ENCODE measurements around the gene SH2D2A. TPM values are rescaled to one million over a fixed set of nuclear protein-coding genes. Genes with fewer than 3 reads are reported as not detected.

Gene SH2D2A
- total RNA-seq, 1 experiment from 2014 or later = 27.9 TPM

GRCh38 chr1:156795374-156795733 lies 21.3 kb downstream of the SH2D2A start:
- ChIA-PET CTCF (interaction anchor here (0.5 to 15.6 kb wide), 16 partner anchors 12 to 157 kb away, joined by 3 to 237 read pairs (median 8); partner anchors contain the start of genes INSRR, METTL25B, NTRK1 and PEAR1), POLR2A (interaction anchor here (1.1 kb wide), 1 partner anchor 11 kb away, joined by 3 read pairs; no protein-coding TSS in a partner anchor)

DNA sequence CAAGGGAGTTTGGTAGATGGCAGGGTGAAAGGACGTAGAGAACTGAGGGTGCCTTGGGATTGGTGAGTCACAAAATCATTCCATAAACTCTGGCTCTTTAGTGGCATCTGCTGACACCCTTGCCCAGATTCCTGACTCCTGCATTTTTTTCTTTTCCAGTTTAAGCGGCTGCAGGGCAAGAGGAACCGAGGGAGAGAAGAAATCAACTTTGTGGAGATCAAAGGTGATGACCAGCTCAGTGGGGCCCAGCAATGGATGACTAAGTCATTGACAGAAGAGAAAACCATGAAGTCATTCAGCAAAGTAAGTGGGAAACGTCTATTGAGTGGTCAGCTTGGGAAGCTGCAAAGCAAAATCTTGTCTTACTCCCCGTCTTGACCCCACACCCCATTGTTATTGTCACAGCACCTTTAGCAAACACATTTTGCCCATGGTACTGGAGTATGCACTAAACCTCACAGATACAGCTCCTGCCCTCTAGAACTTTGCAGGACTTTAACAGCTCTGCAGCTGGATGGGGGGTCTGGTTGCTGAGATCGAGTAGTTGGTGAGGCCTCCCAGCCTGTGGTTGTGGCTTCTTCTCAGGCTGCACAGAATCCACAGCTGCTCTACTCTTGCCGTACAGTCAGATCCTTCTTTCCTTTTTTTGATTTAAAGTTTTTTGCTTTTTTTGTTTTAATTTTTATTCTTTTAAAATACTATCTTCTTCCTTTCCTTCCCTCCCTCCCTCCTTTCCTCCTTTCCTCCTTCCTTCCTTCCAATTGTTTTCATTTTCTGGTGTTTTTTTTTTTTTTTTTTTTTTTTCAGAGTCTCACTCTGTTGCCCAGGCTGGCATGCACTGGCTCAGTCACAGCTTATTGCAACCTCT lies 21.9 kb downstream of the SH2D2A start:
- Mint-ChIP-seq H3K4me1 (ENCODE audit: insufficient read depth, unreplicated experiment) (no peaks in the 10 kb centered on the region), H3K9me3 (ENCODE audit: unreplicated experiment) (no peaks in the 10 kb centered on the region), H3K36me3 (ENCODE audit: insufficient read depth, unreplicated experiment) (peaks cover 93% of the 10 kb centered on the region), H3K27me3 (ENCODE audit: insufficient read depth, unreplicated experiment) (no peaks in the 10 kb centered on the region), H3K4me3 (ENCODE audit: unreplicated experiment) (no peak overlapping the region), H3K27ac (ENCODE audit: low read depth, unreplicated experiment) (no peak overlapping the region)
- ChIA-PET POLR2A (interaction anchor here (0.8 to 1.1 kb wide), 2 partner anchors 11 to 68 kb away, joined by 3 read pairs; no protein-coding TSS in a partner anchor), CTCF (interaction anchor here (0.5 to 15.6 kb wide), 16 partner anchors 11 to 1912 kb away, joined by 3 to 237 read pairs (median 4); partner anchors contain the start of genes INSRR, METTL25B, NTRK1 and PEAR1)
- no peak for DNase-seq (ENCODE audit: unreplicated experiment)
- intact Hi-C loops (cut with micrococcal nuclease) = no loop called here
- TF ChIP-seq, protein P1, sequence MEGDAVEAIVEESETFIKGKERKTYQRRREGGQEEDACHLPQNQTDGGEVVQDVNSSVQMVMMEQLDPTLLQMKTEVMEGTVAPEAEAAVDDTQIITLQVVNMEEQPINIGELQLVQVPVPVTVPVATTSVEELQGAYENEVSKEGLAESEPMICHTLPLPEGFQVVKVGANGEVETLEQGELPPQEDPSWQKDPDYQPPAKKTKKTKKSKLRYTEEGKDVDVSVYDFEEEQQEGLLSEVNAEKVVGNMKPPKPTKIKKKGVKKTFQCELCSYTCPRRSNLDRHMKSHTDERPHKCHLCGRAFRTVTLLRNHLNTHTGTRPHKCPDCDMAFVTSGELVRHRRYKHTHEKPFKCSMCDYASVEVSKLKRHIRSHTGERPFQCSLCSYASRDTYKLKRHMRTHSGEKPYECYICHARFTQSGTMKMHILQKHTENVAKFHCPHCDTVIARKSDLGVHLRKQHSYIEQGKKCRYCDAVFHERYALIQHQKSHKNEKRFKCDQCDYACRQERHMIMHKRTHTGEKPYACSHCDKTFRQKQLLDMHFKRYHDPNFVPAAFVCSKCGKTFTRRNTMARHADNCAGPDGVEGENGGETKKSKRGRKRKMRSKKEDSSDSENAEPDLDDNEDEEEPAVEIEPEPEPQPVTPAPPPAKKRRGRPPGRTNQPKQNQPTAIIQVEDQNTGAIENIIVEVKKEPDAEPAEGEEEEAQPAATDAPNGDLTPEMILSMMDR (IDR thresholded peaks at IDR 0.05; ENCODE audit: unreplicated experiment) = no peak
- no TSS peak for BruUV-seq (replicated peaks)

More at GRCh38 chr1:156795374-156795733, 21.3 kb downstream of the SH2D2A start:
- Mint-ChIP-seq H3K9me3 (ENCODE audit: unreplicated experiment) (no peaks in the 10 kb centered on the region), H3K36me3 (ENCODE audit: insufficient read depth, unreplicated experiment) (peaks cover 94% of the 10 kb centered on the region), H3K27ac (ENCODE audit: low read depth, unreplicated experiment) (no peak overlapping the region), H3K4me3 (ENCODE audit: unreplicated experiment) (no peak overlapping the region), H3K27me3 (ENCODE audit: insufficient read depth, unreplicated experiment) (no peaks in the 10 kb centered on the region), H3K4me1 (ENCODE audit: insufficient read depth, unreplicated experiment) (no peaks in the 10 kb centered on the region)
- TF ChIP-seq, protein P1 (IDR thresholded peaks at IDR 0.05; ENCODE audit: unreplicated experiment) = no peak
- DNase-seq (ENCODE audit: unreplicated experiment) = no peak
- intact Hi-C loops (cut with micrococcal nuclease) = no loop called here
- BruUV-seq (replicated peaks) = no TSS peak

GRCh38 chr1:156789621-156790318 lies 26.9 kb downstream of the SH2D2A start:
- ChIA-PET POLR2A (no interaction called here), CTCF (interaction anchor here (0.5 to 15.6 kb wide), 12 partner anchors 8 to 100 kb away, joined by 3 to 237 read pairs (median 4); partner anchors contain the start of genes PEAR1 and PRCC)
- intact Hi-C loops (cut with micrococcal nuclease) = no loop called here
- TF ChIP-seq, protein P1 (IDR thresholded peaks at IDR 0.05; ENCODE audit: unreplicated experiment) = no peak
- BruUV-seq (replicated peaks) = no TSS peak
- H3K27ac Mint-ChIP-seq (ENCODE audit: low read depth, unreplicated experiment) = no peak overlapping the region
- H3K9me3 Mint-ChIP-seq (ENCODE audit: unreplicated experiment) = no peaks in the 10 kb centered on the region
- H3K4me3 Mint-ChIP-seq (ENCODE audit: unreplicated experiment) = no peak overlapping the region
- peaks cover 94% of the 10 kb centered on the region for H3K36me3 Mint-ChIP-seq (ENCODE audit: insufficient read depth, unreplicated experiment)
- no peak for DNase-seq (ENCODE audit: unreplicated experiment)
- H3K27me3 Mint-ChIP-seq (ENCODE audit: insufficient read depth, unreplicated experiment) = no peaks in the 10 kb centered on the region
- no peaks in the 10 kb centered on the region for H3K4me1 Mint-ChIP-seq (ENCODE audit: insufficient read depth, unreplicated experiment)

DNA sequence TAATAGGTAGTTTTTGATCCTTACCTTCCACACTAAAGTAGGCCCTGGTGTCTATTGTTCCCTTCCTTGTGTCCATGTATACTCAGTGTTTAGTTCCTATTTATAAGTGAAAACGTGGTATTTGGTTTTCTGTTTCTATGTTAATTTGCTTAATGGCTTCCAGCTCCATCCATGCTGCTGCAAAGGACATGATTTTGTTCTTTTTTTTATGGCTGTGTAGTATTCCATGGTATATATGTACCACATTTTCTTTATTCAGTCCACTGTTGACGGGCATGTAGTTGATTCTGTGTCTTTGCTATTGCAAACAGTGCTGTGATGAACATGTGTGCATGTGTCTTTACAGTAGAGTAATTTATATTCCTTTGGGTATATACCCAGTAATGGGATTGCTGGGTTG lies 28.5 kb downstream of the SH2D2A start:
- Mint-ChIP-seq H3K4me3 (ENCODE audit: unreplicated experiment) (no peak overlapping the region), H3K27ac (ENCODE audit: low read depth, unreplicated experiment) (no peak overlapping the region), H3K27me3 (ENCODE audit: insufficient read depth, unreplicated experiment) (no peaks in the 10 kb centered on the region), H3K36me3 (ENCODE audit: insufficient read depth, unreplicated experiment) (peaks cover 94% of the 10 kb centered on the region), H3K4me1 (ENCODE audit: insufficient read depth, unreplicated experiment) (no peaks in the 10 kb centered on the region), H3K9me3 (ENCODE audit: unreplicated experiment) (no peaks in the 10 kb centered on the region)
- ChIA-PET POLR2A (no interaction called here), CTCF (interaction anchor here (0.6 to 15.6 kb wide), 12 partner anchors 9 to 212 kb away, joined by 3 to 237 read pairs (median 3); partner anchors contain the start of gene PEAR1)
- no peak for DNase-seq (ENCODE audit: unreplicated experiment)
- BruUV-seq (replicated peaks) = no TSS peak
- intact Hi-C loops (cut with micrococcal nuclease) = no loop called here
- TF ChIP-seq, protein P1 (IDR thresholded peaks at IDR 0.05; ENCODE audit: unreplicated experiment) = no peak
